Sigmoid colon (tissue), 7 donors: ENCODE measurements around the gene SULT2B1. TPM values are rescaled to one million over a fixed set of nuclear protein-coding genes. Genes with fewer than 3 reads are reported as not detected.

ENCODE experiments used
- DNase-seq: peaks from one replicate; pipeline ENCODE4 v3.0.0-alpha.2; 2019
- H3K27ac ChIP-seq, 4 donors: fragments of 200-600 bp; sonication (generic); one replicate each; pipeline ENCODE4 v1.5.1; 2016 to 2019; ENCODE audit warnings: mild to moderate bottlenecking in 1 of 4
- H3K27me3 ChIP-seq, 3 donors: fragments of 200-600 bp; sonication (generic); one replicate each; pipeline ENCODE4 v1.5.1; 2019; ENCODE audit warnings: mild to moderate bottlenecking in 1 of 3
- H3K36me3 ChIP-seq, 4 donors: fragments of 200-600 bp; sonication (generic); one replicate each; pipeline ENCODE4 v1.5.1; 2016 to 2019
- H3K4me1 ChIP-seq, 4 donors: fragments of 200-600 bp; sonication (generic); one replicate each; pipeline ENCODE4 v1.5.1; 2017 to 2019
- H3K4me3 ChIP-seq, 4 donors: fragments of 200-600 bp; sonication (generic); one replicate each; pipeline ENCODE4 v1.5.1; 2017 to 2019; ENCODE audit warnings: mild to moderate bottlenecking in 2 of 4, moderate library complexity in 1 of 4
- H3K9me3 ChIP-seq, 4 donors: fragments of 200-600 bp in 3 of 4; sonication (generic) in 3 of 4; one replicate each; pipeline versions ENCODE4 v1.5.1 to v1.6.1; 2013 to 2019
- CTCF ChIP-seq, 4 experiments: fragments of 450-650 bp in 3 of 4; fragments of 200-600 bp in 1 of 4; IDR thresholded peaks; one replicate each; pipeline ENCODE4 v1.5.1; 2016 to 2019; ENCODE audit warnings: antibody characterized with exemption in 4 of 4, mild to moderate bottlenecking in 3 of 4, moderate library complexity in 2 of 4
- EP300 ChIP-seq, 4 donors: sonication (generic); formaldehyde crosslinking; IDR thresholded peaks; one replicate each; pipeline ENCODE4 v1.6.1; 2017; ENCODE audit warnings: antibody characterized with exemption in 4 of 4
- POLR2A ChIP-seq, 2 donors: fragments of 450-650 bp; IDR thresholded peaks; one replicate each; pipeline ENCODE4 v1.6.1; 2016; ENCODE audit warnings: antibody characterized with exemption in 2 of 2, mild to moderate bottlenecking in 2 of 2, moderate library complexity in 2 of 2
- POLR2AphosphoS5 ChIP-seq, 4 donors: sonication (generic); formaldehyde crosslinking; IDR thresholded peaks; one replicate each; pipeline ENCODE4 v1.6.1; 2017; ENCODE audit warnings: antibody characterized with exemption in 4 of 4
- WGBS, 2 donors: extraction: QIAGEN DNeasy Blood & Tissue Kit; methylation state at CpG; one replicate each; pipeline ENCODE4 v1.1.7; 2013; 5-methylcytosine and 5-hydroxymethylcytosine counted together
- intact Hi-C: fragments of 100-400 bp; cut with DNase I; formaldehyde crosslinking; loops from one replicate; pipeline ENCODE4 v1.15.1; 2023
- polyA plus RNA-seq, 3 donors: library from polyadenylated mRNA; stranded (reverse); fragments of 200-250 nt; gene quantifications; one replicate each; pipeline ENCODE4 v1.2.3, GENCODE V29; 2013
- total RNA-seq, 4 donors: library from RNA; depleted of rRNA; stranded (reverse); fragments of >200 nt; gene quantifications; one replicate each; pipeline ENCODE4 v1.1.0, GENCODE V29; 2016
- donor health status: healthy with polysubstance abuse.
- donor health status: Bipolar disorder and iron deficiency.
- donor health status: healthy.

SULT2B1 gene
- total and polyA plus RNA-seq, 7 donors: 0.82 to 2.8 (median 1.8) TPM; not detected in 3

- DNase-seq: peak; percentile 72
- H3K4me1 ChIP-seq: no peaks in the 10 kb centered on the region
- H3K27me3 ChIP-seq: no peaks in the 10 kb centered on the region
- H3K36me3 ChIP-seq: no peaks in the 10 kb centered on the region
- no peak overlapping the region for H3K27ac ChIP-seq
- no peak for TF ChIP-seq POLR2AphosphoS5 (IDR thresholded peaks at IDR 0.05)
- TF ChIP-seq POLR2A (IDR thresholded peaks at IDR 0.05): no peak
- TF ChIP-seq EP300 (IDR thresholded peaks at IDR 0.05): no peak
- TF ChIP-seq CTCF (IDR thresholded peaks at IDR 0.05): no peak
- 17 to 65% methylated on average over 17 of the region's 17 CpGs for WGBS, 2 donors
- intact Hi-C loops: no loop called here
- no peaks in the 10 kb centered on the region for H3K9me3 ChIP-seq
- no peak overlapping the region for H3K4me3 ChIP-seq
Observed at GRCh38 chr19:48539503-48540096, 12.4 kb upstream of the SULT2B1 start.

GRCh38 chr19:48540110-48540509 lies 11.9 kb upstream of the SULT2B1 start:
- H3K9me3 ChIP-seq: no peaks in the 10 kb centered on the region

GRCh38 chr19:48541813-48542212 lies 10.2 kb upstream of the SULT2B1 start:
- TF ChIP-seq CTCF (IDR thresholded peaks at IDR 0.05): no peak
- no peak for TF ChIP-seq POLR2AphosphoS5 (IDR thresholded peaks at IDR 0.05)
- TF ChIP-seq EP300 (IDR thresholded peaks at IDR 0.05): no peak
- TF ChIP-seq POLR2A (IDR thresholded peaks at IDR 0.05): no peak
- no peaks in the 10 kb centered on the region for H3K9me3 ChIP-seq
- H3K4me3 ChIP-seq: no peak overlapping the region
- WGBS, 2 donors: 70 to 82% methylated on average over 6 of the region's 6 CpGs
- peaks cover 0 to 20% (median 11%) of the 10 kb centered on the region in 3 donors for H3K27me3 ChIP-seq
- no peaks in the 10 kb centered on the region for H3K4me1 ChIP-seq
- intact Hi-C loops: no loop called here
- no peak for DNase-seq
- no peak overlapping the region for H3K27ac ChIP-seq
- H3K36me3 ChIP-seq: no peaks in the 10 kb centered on the region

More at GRCh38 chr19:48540110-48540509, 11.9 kb upstream of the SULT2B1 start:
- intact Hi-C loops: no loop called here
- WGBS, 2 donors: 14 to 57% methylated on average over 7 of the region's 7 CpGs
- Histone ChIP-seq H3K4me3 (no peak overlapping the region), H3K4me1 (no peaks in the 10 kb centered on the region), H3K36me3 (no peaks in the 10 kb centered on the region), H3K27ac (no peak overlapping the region), H3K27me3 (peaks cover 0 to 3% (median 0%) of the 10 kb centered on the region in 3 donors)
- DNase-seq: no peak
- TF ChIP-seq CTCF (IDR thresholded peaks at IDR 0.05): no peak

- Histone ChIP-seq H3K4me1 (no peaks in the 10 kb centered on the region), H3K4me3 (no peak overlapping the region), H3K27ac (no peak overlapping the region), H3K9me3 (no peaks in the 10 kb centered on the region), H3K36me3 (no peaks in the 10 kb centered on the region), H3K27me3 (peaks cover 0 to 29% (median 11%) of the 10 kb centered on the region in 3 donors)
- WGBS, 2 donors: 11 to 39% methylated on average over 19 of the region's 19 CpGs
- no peak for TF ChIP-seq EP300 (IDR thresholded peaks at IDR 0.05)
- TF ChIP-seq POLR2A (IDR thresholded peaks at IDR 0.05): no peak
- TF ChIP-seq CTCF (IDR thresholded peaks at IDR 0.05): no peak
- no peak for TF ChIP-seq POLR2AphosphoS5 (IDR thresholded peaks at IDR 0.05)
- no peak for DNase-seq
- intact Hi-C loops: no loop called here
Observed at GRCh38 chr19:48543121-48543710, 8.8 kb upstream of the SULT2B1 start.
